Mucosa of descending colon (tissue), 3 donors: ENCODE data around the gene NRTN. TPM values are rescaled to one million over a fixed set of nuclear protein-coding genes. Genes with fewer than 3 reads are reported as not detected.

Experiments
- ATAC-seq: fragments of 200-7000 bp; cut with Tn5 transposase; one replicate; pipeline ENCODE4 v1.9.1; 2020; ENCODE audit warnings: mild to moderate bottlenecking, moderate library complexity
- DNase-seq, 3 donors: peaks; one replicate each; pipeline ENCODE4 v3.0.0-alpha.2; 2020
- H3K36me3 ChIP-seq: fragments of 200-600 bp; one replicate; pipeline ENCODE4 v1.8.0; 2021; ENCODE audit warnings: low read depth, mild to moderate bottlenecking
- H3K4me1 ChIP-seq: fragments of 200-600 bp; one replicate; pipeline ENCODE4 v1.8.0; 2021; ENCODE audit warnings: low read depth, mild to moderate bottlenecking
- H3K4me3 ChIP-seq: fragments of 200-600 bp; one replicate; pipeline ENCODE4 v1.8.0; 2021; ENCODE audit warnings: mild to moderate bottlenecking
- H3K9me3 ChIP-seq: fragments of 200-600 bp; one replicate; pipeline ENCODE4 v1.8.0; 2021; ENCODE audit warnings: mild to moderate bottlenecking
- intact Hi-C, 2 donors: fragments of 100-400 bp; cut with DNase I in 1 of 2; cut with micrococcal nuclease in 1 of 2; formaldehyde crosslinking; loops; one replicate each; pipeline versions ENCODE4 v1.11.0 to v1.11.1; 2022; cut with DNase I, micrococcal nuclease
- total RNA-seq, 3 donors: library from RNA; stranded (reverse); fragmentation: NEBNext Ultra II Directional in 2 of 3; extraction: Animal tissue kit (Norgen Biotek cat#: 25700) in 2 of 3; gene quantifications; one replicate each; pipeline versions ENCODE4 v1.2.1 to v1.2.4, GENCODE V29; 2021 to 2023
- TF ChIP-seq, protein P1 (sequence below): fragments of 200-600 bp; IDR thresholded peaks from one replicate; pipeline ENCODE4 v1.8.0; 2022; ENCODE audit warnings: antibody characterized with exemption, mild to moderate bottlenecking
- donor health status: DM: no; HTN: no; CAD: no; lungs with moderate emphysema.
- donor health status: DM: no; HTN: no; CAD: no.
- donor health status: DM: no; HTN: yes; CAD: no.

The NRTN gene
- total RNA-seq, 3 donors from 2014 or later = 0.64 to 11.3 (median 1.4) TPM

DNA sequence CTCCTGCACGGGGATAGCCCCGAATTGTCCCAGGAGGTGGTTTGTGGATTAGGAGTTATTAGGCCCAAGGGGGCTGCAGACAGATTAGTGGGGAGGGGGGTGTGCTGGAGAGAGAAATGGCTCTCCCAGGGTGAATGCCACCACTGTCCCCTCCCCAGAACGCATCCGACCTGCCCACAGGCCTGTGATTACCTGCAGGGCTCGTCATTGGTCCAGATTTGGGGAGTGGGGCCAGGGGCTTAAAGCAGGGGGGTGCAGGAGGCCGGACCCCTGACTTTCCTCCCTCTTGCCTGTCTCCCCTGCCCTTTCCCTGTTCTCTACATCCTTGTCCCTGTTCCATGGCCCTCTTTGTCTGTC lies 1.2 kb downstream of the NRTN start:
- no peak overlapping the region for H3K4me3 ChIP-seq
- intact Hi-C loops = no loop called here
- TF ChIP-seq, protein P1, sequence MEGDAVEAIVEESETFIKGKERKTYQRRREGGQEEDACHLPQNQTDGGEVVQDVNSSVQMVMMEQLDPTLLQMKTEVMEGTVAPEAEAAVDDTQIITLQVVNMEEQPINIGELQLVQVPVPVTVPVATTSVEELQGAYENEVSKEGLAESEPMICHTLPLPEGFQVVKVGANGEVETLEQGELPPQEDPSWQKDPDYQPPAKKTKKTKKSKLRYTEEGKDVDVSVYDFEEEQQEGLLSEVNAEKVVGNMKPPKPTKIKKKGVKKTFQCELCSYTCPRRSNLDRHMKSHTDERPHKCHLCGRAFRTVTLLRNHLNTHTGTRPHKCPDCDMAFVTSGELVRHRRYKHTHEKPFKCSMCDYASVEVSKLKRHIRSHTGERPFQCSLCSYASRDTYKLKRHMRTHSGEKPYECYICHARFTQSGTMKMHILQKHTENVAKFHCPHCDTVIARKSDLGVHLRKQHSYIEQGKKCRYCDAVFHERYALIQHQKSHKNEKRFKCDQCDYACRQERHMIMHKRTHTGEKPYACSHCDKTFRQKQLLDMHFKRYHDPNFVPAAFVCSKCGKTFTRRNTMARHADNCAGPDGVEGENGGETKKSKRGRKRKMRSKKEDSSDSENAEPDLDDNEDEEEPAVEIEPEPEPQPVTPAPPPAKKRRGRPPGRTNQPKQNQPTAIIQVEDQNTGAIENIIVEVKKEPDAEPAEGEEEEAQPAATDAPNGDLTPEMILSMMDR = no peak
- no peaks in the 10 kb centered on the region for H3K9me3 ChIP-seq
- H3K4me1 ChIP-seq = peaks cover 23% of the 10 kb centered on the region
- ATAC-seq = no peak
- DNase-seq = no peak
- no peaks in the 10 kb centered on the region for H3K36me3 ChIP-seq

DNA sequence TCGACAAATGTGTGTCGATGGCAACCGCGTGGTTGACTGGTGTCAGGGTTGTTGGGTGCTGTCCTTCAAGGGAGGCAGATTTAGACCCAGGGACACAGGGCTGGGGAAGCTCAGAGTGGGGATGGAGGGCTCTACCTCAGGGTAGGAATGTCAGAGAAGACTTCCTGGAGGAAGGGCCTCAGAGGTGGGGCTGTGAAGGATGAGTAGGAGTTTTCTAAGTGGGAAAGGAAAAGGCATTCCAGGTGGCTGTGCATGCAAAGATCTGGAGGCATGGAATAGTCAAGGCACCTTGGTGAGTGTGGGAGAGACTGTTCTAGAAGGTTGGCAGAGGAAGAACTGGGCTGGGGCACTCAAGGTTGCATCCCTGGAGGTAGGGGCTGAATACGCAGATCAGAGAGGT lies 2.0 kb downstream of the NRTN start:
- no peaks in the 10 kb centered on the region for H3K36me3 ChIP-seq
- ATAC-seq = no peak
- H3K9me3 ChIP-seq = no peaks in the 10 kb centered on the region
- intact Hi-C loops = no loop called here
- TF ChIP-seq, protein P1 = no peak
- no peak overlapping the region for H3K4me3 ChIP-seq
- H3K4me1 ChIP-seq = peaks cover 23% of the 10 kb centered on the region
- DNase-seq = no peak

DNA sequence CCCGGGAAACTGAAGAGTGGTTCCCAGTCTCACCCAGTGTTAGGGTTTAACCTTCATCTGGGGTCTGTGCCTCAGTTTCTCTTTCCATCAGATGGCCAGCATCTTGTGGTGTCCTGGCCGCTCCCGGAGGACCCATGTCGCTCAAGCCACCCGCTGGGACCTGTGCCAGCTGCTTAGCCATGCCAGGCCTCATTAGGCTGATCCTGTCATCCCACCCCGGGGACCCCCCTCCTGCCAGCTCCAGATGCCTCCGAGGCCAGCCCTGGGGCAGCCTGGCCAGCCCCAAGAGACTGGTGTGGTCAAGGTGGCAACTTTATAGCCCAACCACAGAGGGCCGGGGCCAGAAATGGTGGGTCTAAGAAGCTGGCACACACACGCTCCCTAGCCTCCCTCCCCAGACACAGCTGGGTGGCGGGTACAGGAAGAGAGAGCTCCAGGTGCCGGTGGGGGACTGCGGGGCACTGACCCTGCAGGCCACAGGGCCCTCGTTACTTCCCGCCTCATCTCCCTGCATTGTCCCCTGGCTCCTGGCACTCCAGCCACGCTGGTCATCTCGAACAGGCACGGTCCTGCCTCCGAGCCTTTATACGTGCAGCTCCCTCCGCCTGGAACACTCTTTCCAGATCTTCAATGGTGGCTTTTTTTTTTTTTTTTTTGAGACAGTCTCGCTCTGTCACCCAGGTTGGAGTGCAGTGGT lies 3.4 kb downstream of the NRTN start:
- peaks cover 23% of the 10 kb centered on the region for H3K4me1 ChIP-seq
- no peaks in the 10 kb centered on the region for H3K36me3 ChIP-seq
- DNase-seq = no peak
- TF ChIP-seq, protein P1 = no peak
- no peaks in the 10 kb centered on the region for H3K9me3 ChIP-seq
- no peak overlapping the region for H3K4me3 ChIP-seq
- ATAC-seq = no peak
- intact Hi-C loops = no loop called here

GRCh38 chr19:5809053-5809452 lies 4.2 kb downstream of the NRTN start:
- Histone ChIP-seq H3K4me1 (peaks cover 15% of the 10 kb centered on the region), H3K4me3 (no peak overlapping the region), H3K36me3 (no peaks in the 10 kb centered on the region), H3K9me3 (no peaks in the 10 kb centered on the region)
- TF ChIP-seq, protein P1 = no peak
- intact Hi-C loops = no loop called here
- ATAC-seq (no peak), DNase-seq (no peak)

GRCh38 chr19:5809469-5809868 lies 4.6 kb downstream of the NRTN start:
- no peaks in the 10 kb centered on the region for H3K9me3 ChIP-seq
- no peak for DNase-seq
- no peak overlapping the region for H3K4me3 ChIP-seq
- TF ChIP-seq, protein P1 = no peak
- no peak for ATAC-seq
- no peaks in the 10 kb centered on the region for H3K36me3 ChIP-seq
- intact Hi-C loops = no loop called here
- H3K4me1 ChIP-seq = peaks cover 11% of the 10 kb centered on the region
